Colonic mucosa (tissue), 4 donors: ENCODE data around the gene TEKT2. TPM values are rescaled to one million over a fixed set of nuclear protein-coding genes. Genes with fewer than 3 reads are reported as not detected.

Experiments used
- DNase-seq: peaks from one replicate; pipeline ENCODE4 v3.0.0-alpha.2; 2020
- H3K27ac ChIP-seq: fragments of 200-600 bp; one replicate; pipeline ENCODE4 v1.8.0; 2021
- H3K27me3 ChIP-seq: fragments of 200-600 bp; one replicate; pipeline ENCODE4 v1.8.0; 2021
- H3K36me3 ChIP-seq: fragments of 200-600 bp; one replicate; pipeline ENCODE4 v1.8.0; 2021
- H3K4me1 ChIP-seq: fragments of 200-600 bp; one replicate; pipeline ENCODE4 v1.8.0; 2021; ENCODE audit warnings: mild to moderate bottlenecking
- H3K4me3 ChIP-seq: fragments of 200-600 bp; one replicate; pipeline ENCODE4 v1.8.0; 2021
- H3K9ac ChIP-seq, 2 donors: one replicate each; pipeline ENCODE4 v1.7.0; 2013; ENCODE audit warnings: control low read depth in 2 of 2, low read depth in 2 of 2, low read length in 2 of 2
- H3K9me3 ChIP-seq: fragments of 200-600 bp; one replicate; pipeline ENCODE4 v1.8.0; 2021
- CTCF ChIP-seq: fragments of 200-600 bp; IDR thresholded peaks from one replicate; pipeline ENCODE4 v1.8.0; 2022; ENCODE audit warnings: antibody characterized with exemption, mild to moderate bottlenecking
- intact Hi-C: fragments of 100-400 bp; cut with DNase I; formaldehyde crosslinking; loops from one replicate; pipeline ENCODE4 v1.14.1; 2022
- total RNA-seq, 2 donors: library from RNA; stranded (reverse); fragmentation: NEBNext Ultra II Directional in 1 of 2; extraction: Animal tissue kit (Norgen Biotek cat#: 25700) in 1 of 2; gene quantifications; one replicate each; pipeline ENCODE4 v1.2.1, GENCODE V29; 2021
- donor health status: healthy.
- donor health status: DM: no; HTN: no; CAD: no.
- donor health status: DM: no; HTN: no; CAD: no.

The TEKT2 gene
- under 1 TPM in 1 of 2 donors, not detected in 1; 0.13 TPM for total RNA-seq

GRCh38 chr1:36083635-36084496, at the start of gene TEKT2:
TEKT2 (plus strand) TSS chr1:36084094; CDS start chr1:36084922, 828 bp downstream.
- Histone ChIP-seq H3K9me3 (no peaks in the 10 kb centered on the region), H3K27me3 (no peaks in the 10 kb centered on the region), H3K27ac (no peak within 1 kb of the TSS), H3K4me3 (peak within 1 kb of the TSS; percentile 29), H3K9ac (peak within 1 kb of the TSS in 1 of 2 donors; percentile 43), H3K36me3 (no peaks in the 10 kb centered on the region), H3K4me1 (no peaks in the 10 kb centered on the region)
- DNase-seq = no peak
- TF ChIP-seq CTCF = no peak
- intact Hi-C loops = loop anchor here (10.0 kb wide), 1 partner anchor 149 kb away; the partner anchor contains the start of gene AGO3

- no peak overlapping the region for H3K4me3 ChIP-seq
- H3K27ac ChIP-seq = no peak overlapping the region
- TF ChIP-seq CTCF = no peak
- H3K9ac ChIP-seq = no peak overlapping the region
- DNase-seq = no peak
- H3K9me3 ChIP-seq = no peaks in the 10 kb centered on the region
- intact Hi-C loops = no loop called here
- no peaks in the 10 kb centered on the region for H3K27me3 ChIP-seq
- H3K4me1 ChIP-seq = no peaks in the 10 kb centered on the region
- no peaks in the 10 kb centered on the region for H3K36me3 ChIP-seq
Measured at GRCh38 chr1:36034692-36035091, 49.2 kb upstream of the TEKT2 start.

GRCh38 chr1:36035154-36035553, 48.7 kb upstream of the TEKT2 start:
- no peaks in the 10 kb centered on the region for H3K4me1 ChIP-seq
- intact Hi-C loops = no loop called here
- H3K36me3 ChIP-seq = no peaks in the 10 kb centered on the region
- H3K27ac ChIP-seq = no peak overlapping the region
- no peak for DNase-seq
- H3K4me3 ChIP-seq = no peak overlapping the region
- H3K9me3 ChIP-seq = no peaks in the 10 kb centered on the region
- no peak for TF ChIP-seq CTCF
- H3K27me3 ChIP-seq = no peaks in the 10 kb centered on the region
- no peak overlapping the region for H3K9ac ChIP-seq

- no peak overlapping the region for H3K4me3 ChIP-seq
- no peaks in the 10 kb centered on the region for H3K4me1 ChIP-seq
- H3K36me3 ChIP-seq = no peaks in the 10 kb centered on the region
- intact Hi-C loops = no loop called here
- no peak for DNase-seq
- no peaks in the 10 kb centered on the region for H3K27me3 ChIP-seq
- no peak overlapping the region for H3K27ac ChIP-seq
- TF ChIP-seq CTCF = no peak
- no peaks in the 10 kb centered on the region for H3K9me3 ChIP-seq
- H3K9ac ChIP-seq = no peak overlapping the region
Measured at GRCh38 chr1:36040238-36040637, 43.7 kb upstream of the TEKT2 start.

GRCh38 chr1:36051821-36052220, 32.1 kb upstream of the TEKT2 start:
- no peaks in the 10 kb centered on the region for H3K27me3 ChIP-seq
- no peaks in the 10 kb centered on the region for H3K9me3 ChIP-seq
- DNase-seq = no peak
- H3K4me3 ChIP-seq = no peak overlapping the region
- no peak overlapping the region for H3K9ac ChIP-seq
- no peak for TF ChIP-seq CTCF
- no peaks in the 10 kb centered on the region for H3K4me1 ChIP-seq
- H3K36me3 ChIP-seq = no peaks in the 10 kb centered on the region
- no peak overlapping the region for H3K27ac ChIP-seq
- intact Hi-C loops = no loop called here
